H1 (cell line): ENCODE results near the gene KDM6A. TPM values are rescaled to one million over a fixed set of nuclear protein-coding genes. Genes with fewer than 3 reads are reported as not detected.

Experiments
- polyA plus RNA-seq, 7 experiments: library from polyadenylated mRNA; depleted of rRNA in 3 of 7; stranded (reverse) in 5 of 7; unstranded in 2 of 7; fragments of >200 nt in 5 of 7; fragments of 200-250 nt in 2 of 7; gene quantifications; 1 replicate in 5 of 7; 2 replicates in 1 of 7; 4 replicates in 1 of 7; pipeline versions ENCODE4 v1.2.1 to v1.2.3, GENCODE V29; 2011 to 2013; ENCODE audit warnings: missing spikeins in 2 of 7, mixed read lengths in 2 of 7
- total RNA-seq: library from RNA; stranded (reverse); fragmentation: NEBNext Ultra II Directional; extraction: Animal tissue kit (Norgen Biotek cat#: 25700); gene quantifications from 2 replicates; pipeline ENCODE4 v1.2.1, GENCODE V29; 2021
- TF ChIP-seq, protein P1 (sequence below): IDR thresholded peaks from 2 replicates; pipeline ENCODE4 v1.6.1; 2012; ENCODE audit warnings: low read length, inconsistent platforms

The KDM6A gene
- total and polyA plus RNA-seq, 2 of the 8 experiments (the other 6 are each of a cell fraction or from before 2014, with no cell fraction given), result 43.5 to 58.4 TPM

DNA sequence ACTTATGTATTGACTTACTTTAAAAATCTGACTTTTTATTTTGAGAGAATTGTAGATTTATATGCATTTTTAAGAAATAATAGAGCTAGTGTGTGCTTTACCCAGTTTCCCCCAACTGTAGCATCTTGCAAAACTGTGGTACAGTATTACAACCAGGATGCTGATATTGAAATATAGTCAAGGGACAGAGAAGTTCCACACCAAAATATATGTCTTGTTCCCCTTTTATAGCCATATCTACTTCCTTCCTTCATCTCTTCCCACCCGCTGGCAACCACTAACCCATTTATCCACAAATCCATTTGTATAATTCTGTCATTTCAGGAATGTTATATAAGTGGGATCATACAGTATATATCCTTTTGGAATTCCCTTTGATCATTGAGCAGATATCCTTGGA is 16.8 kb downstream of the KDM6A start (continued):
- TF ChIP-seq, protein P1, sequence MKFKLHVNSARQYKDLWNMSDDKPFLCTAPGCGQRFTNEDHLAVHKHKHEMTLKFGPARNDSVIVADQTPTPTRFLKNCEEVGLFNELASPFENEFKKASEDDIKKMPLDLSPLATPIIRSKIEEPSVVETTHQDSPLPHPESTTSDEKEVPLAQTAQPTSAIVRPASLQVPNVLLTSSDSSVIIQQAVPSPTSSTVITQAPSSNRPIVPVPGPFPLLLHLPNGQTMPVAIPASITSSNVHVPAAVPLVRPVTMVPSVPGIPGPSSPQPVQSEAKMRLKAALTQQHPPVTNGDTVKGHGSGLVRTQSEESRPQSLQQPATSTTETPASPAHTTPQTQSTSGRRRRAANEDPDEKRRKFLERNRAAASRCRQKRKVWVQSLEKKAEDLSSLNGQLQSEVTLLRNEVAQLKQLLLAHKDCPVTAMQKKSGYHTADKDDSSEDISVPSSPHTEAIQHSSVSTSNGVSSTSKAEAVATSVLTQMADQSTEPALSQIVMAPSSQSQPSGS, result no peak
